GM04504 (cell line): ENCODE measurements around the gene SLC7A4.
"Not testable (repeated sequence)": the region's sequence is repeated elsewhere in the genome, so short reads cannot be mapped to it uniquely, and the experiment has no call there.

ENCODE experiments used
- DNase-seq: peaks from one replicate; pipeline ENCODE4 v3.0.0-alpha.2; 2012; ENCODE audit warnings: low read depth

Gene SLC7A4

DNA sequence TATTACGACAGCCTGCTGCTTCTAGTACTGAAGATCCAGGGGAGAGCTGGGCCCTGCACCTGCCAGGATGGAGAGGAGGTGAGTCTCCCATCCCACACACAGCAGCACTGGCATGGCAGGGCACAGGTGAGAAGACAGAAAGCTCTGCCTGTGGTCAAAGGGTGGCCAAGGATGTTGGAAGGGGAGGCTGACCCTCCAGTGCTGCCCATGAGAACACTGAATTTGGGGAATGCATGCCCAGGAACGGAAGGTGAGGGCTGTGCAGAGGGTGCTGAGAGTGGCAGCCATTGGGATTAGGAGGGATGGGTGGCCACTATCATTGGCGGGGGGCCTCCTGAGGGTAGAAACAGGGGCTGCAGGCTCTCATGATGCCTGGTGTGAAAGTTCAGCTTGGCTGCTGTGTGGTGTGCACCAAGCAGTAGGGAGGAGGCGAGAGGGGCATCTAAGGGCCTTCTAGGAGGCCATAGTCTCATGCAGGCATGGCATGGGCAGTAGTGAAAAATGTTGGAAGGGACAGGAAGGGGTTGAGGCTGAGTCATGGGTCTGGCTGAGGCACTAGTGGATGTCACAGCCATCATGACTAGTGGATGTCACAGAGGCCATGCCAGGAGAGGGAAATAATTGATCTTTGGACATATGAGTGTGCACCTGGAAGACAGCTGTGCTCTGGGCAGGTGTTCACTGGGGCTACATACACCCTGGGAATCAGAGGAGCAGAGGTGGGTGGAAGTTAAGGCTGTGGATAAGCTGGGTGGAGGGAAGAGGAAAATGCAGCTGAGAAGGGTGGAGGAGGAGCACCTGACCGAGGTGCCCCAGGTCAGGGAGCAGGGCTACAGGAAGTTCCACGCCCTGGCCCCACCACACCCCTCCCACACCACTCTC lies 10.9 kb upstream of the SLC7A4 start:
- DNase-seq, result no peak

DNA sequence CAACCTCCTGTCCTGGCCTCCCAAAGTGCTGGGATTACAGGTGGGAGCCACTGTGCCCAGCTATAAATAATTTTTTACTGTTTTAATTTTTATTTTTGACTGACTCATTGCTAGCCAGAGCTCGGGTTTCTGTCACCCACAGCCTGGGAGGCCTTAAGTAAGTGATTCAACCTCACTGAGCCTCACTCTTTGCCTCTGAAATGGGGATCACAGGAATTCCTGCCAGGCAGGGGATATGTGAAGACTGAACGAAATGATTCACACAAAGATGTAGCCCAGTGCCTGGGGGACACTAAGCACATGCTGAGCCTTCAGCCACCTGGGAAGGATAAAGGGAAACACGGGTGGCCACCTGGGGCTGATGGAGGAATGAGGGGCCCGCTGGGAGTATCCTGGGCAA lies 9.6 kb upstream of the SLC7A4 start:
- DNase-seq, result no peak

DNA sequence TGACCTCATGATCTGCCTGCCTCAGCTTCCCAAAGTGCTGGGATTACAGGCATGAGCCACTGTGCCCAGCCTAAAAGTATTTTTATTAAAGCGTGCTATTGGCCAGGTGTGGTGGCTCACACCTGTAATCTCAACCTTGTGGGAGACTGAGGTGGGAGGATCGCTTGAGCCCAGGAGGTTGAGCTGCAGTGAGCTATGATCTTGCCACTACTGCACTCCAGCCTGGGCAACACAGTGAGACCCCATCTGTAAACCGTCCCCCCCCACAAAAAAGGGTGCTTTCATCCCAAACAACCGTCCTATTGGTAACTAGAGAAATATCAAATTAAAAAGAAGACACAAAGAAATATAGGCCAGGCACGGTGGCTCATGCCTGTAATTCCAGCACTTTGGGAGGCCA lies 6.8 kb upstream of the SLC7A4 start:
- not testable (repeated sequence) for DNase-seq

DNA sequence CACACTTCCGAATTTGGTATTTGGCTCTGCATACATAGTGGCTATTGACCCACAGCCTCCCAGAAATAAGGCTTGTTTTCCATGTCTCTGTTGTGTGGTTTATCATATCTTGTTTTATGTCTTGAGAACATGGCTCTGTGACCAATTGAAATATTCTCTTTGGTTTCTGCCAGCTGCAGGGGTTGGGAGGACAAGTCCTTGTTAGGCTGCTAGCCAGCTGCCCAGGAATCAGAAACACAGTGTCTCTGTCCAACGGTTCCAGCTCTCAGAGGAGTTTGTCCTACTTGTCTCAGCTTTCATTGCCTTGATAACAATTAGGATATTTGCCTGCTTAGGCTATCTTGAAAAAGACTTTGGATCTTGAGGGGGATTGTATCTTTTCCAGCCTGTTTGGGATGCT lies 6.0 kb upstream of the SLC7A4 start:
- DNase-seq, result no peak

DNA sequence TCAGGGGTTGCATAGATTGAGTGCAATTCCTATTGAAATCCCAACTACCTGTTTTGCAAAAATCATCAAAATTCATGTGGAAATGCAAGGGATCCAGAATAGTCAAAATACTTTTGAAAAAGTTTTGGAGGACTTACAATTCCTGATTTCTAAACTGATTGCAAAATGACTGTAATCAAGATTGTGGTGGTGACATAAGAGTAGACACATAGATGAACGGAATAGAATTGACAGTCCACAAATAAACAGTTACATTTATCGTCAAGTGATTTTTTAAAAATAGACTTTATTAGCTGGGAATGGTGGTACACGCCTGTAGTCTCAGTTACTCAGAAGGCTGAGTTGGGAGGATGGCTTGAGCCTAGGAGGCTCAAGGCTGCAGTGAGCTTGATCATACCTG lies 2.6 kb upstream of the SLC7A4 start:
- no peak for DNase-seq

DNA sequence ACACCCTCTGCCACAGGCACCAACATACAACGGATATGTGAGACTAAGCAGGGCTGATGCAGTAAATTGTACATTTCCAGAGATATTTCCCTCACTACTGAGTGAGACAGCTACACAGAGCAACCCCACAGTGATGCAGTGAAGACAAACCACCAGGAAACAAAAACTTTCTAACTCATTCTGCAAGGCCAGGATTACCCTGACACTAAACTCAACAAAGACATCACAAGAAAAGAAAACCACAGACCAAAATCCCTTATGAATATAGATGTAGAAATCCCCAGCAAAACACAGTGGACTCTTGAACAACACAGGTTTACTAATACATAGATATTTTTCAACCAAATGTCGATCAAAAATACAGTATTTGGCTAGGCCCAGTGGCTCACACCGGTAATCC lies 1.5 kb upstream of the SLC7A4 start:
- DNase-seq, result no peak

DNA sequence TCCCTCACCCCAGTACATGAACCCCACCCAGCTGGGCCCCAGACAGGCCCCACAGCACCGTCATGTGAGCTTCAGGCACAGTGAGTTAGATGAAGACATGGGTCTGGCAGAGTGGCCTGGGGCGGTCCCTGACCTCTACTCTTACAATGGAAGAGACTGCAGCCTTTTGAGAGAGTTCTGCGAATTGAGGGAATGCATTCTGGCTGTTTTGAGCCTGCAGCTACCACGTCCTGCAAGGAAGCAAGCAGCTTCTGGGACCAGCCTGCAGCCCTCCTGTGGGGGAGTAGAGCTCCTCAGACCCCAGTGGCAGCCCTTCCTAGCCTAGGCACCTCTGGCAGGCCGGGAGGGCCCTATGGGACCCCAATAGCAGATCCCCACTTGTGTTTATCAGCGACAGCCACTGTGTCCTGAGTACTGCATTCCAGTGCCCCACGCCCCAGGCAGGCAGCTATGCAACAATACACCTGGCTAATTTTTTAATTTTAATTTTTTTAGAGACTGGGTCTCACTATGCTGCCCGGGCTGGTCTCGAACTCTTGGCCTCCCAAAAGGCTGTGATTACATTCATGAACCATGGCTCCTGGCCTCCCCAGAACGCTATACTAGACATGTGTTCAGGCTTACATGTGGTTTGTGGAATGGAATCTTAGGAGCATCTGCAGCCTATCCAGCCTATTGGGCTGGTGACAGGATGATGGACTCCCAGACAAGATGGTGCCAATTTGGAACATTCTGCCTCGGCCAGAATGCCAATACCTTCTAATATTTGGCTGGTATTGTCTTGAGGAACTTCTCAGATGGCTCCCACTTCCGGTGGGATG lies 717 bp upstream of the SLC7A4 start:
- DNase-seq, result no peak

DNA sequence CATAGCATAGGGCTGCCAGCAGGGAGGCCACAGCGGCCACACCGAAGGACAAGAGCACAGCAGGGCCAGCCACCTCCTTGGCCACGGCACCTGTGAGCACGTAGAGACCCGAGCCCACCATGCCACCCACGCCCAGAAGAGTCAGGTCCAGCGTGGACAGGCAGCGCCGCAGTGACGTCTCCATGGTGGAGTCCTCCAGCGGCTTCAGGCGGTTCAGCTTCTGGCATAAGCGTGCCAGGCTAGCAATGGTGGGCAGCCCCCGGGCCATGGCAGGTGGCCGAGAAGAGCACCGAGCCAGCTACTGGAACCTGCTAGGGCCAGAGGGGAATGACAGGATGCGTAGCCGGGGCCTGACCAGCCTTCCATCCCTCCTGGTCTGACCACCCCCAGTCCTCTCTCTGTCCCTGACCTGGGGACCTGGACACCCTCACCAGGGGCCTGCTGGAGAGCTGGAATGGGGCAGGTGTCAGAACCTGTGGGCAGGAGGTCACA lies 770 bp downstream of the SLC7A4 start:
- no peak for DNase-seq

DNA sequence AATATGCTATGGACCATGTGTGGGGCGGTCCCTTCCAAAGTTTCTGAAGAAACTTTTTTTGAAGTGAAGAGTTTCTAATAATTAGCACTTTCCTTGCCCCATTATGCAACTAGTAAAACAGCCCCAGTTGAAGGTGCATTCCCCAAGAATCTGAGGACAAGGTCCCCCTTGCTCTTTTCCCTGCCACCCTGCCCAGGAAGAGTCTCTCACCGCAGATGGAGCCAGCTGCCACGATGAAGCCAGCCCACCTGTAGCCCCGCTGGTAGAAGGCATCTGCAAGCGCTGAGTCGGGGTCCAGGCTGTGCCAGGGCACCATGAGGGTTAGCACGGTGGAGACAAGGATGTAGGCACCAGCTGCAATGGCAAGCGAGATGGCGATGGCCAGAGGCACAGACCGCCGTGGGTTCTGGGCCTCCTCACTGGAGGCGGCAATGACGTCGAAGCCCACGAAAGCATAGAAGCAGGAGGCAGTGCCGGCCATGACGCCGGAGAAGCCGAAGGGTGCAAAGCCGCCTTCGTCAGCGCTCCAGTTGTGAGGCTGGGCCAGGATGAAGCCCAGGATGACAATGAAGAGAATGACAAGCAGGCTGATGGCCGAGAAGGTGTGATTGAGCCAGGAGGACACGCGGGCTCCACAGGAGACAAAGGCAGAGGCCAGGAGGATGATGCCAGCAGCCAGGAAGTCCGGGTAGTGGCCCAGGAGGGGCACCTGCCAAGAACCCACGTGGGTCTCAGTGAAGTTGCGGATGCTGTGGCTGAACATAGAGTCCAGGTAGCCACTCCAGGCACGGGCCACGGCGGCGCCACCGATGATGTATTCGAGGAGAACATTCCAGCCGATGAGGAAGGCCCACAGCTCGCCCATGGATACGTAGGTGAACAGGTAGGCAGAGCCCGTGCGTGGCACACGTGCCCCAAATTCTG lies 1.5 kb downstream of the SLC7A4 start:
- no peak for DNase-seq

DNA sequence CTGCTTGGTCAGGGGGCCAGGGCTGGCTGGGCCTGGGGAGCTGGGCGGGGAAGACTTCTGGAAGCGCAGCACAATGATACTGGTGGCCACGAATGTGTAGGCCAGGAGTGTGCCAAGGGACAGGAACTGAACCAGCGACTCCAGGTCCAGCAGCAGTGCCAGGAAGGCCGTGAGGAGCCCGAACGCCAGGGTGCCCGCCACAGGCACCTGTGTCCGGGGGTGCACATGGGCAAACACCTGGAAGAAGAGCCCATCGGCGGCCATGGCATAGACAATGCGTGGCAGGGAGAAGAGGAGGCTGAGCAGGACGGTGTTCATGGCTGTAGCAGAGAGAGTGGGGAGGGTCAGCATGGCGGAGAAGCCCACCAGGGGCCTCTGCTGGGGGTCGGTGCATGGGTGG lies 2.3 kb downstream of the SLC7A4 start:
- DNase-seq, result no peak

DNA sequence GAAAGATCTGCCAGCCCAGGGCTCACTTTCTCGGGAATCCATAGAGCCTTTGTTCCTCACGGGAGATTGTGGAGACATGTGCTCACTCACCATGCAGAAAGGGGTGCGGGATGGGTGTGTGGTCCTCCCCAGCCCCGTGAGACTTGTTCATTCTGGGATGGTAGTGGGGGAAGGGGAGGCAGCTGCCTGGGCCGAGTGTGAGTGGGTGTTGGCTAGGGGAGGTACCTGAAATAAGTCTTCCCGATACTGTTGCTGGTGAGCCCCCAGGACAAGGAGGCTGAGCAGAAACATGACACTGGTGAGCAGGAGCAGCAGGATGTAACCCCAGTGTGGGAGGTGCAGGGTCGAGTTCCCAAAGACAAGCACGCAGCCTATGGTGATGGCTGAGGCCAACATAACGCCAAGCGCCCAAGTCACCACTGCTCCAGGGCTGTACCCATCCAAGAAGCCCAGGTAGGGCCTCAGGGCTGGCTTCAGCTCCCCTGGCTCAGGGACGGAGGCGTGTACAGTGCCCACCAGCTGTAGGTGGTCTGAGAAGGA lies 2.8 kb downstream of the SLC7A4 start:
- DNase-seq, result no peak

DNA sequence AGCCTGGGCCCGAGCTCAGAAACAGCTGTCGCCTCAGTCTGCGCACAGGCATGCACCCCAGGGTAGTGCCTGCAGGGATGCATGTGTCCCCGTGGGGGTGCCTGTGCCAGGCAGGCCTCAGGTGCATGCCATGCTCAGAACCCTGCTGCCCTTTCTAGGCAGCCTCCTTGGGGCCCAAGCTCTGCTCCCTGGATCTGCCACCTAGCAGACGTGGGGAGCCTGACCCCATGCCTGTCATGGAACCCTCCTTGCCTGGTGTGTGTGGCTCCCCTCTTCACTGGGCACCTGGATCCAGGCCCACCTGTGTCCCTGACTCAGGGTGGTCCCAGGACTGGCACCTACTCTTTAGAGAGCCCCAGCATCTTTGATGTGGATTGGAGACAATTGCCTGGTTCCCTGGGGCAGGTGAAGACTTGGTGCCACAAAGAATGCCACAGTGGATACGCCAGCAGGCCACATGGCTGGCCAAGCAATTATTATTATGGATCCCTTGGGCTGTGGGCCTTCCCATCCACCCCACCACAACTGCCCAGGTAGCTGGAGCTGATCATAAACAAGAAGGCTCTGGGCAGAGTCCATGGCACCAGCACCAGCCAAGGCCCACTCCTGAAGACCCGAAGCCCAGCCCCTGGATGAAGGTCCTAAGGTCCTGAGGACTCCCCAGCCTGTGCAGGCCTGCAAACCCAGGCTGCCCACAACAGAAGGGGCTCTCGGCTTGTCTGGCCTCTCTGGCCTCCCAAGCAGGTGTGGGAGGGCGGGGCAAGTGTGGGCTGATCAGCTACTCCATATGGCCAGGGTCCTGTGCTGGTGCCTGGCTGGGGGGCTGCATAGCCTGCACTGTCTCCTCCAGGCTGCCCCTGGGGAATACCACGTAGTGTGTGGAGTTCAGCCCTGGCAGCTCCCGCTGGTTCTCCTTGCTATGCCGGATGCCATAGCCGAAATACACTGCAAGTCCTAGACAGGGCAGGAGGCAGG lies 3.8 kb downstream of the SLC7A4 start:
- DNase-seq, result no peak

DNA sequence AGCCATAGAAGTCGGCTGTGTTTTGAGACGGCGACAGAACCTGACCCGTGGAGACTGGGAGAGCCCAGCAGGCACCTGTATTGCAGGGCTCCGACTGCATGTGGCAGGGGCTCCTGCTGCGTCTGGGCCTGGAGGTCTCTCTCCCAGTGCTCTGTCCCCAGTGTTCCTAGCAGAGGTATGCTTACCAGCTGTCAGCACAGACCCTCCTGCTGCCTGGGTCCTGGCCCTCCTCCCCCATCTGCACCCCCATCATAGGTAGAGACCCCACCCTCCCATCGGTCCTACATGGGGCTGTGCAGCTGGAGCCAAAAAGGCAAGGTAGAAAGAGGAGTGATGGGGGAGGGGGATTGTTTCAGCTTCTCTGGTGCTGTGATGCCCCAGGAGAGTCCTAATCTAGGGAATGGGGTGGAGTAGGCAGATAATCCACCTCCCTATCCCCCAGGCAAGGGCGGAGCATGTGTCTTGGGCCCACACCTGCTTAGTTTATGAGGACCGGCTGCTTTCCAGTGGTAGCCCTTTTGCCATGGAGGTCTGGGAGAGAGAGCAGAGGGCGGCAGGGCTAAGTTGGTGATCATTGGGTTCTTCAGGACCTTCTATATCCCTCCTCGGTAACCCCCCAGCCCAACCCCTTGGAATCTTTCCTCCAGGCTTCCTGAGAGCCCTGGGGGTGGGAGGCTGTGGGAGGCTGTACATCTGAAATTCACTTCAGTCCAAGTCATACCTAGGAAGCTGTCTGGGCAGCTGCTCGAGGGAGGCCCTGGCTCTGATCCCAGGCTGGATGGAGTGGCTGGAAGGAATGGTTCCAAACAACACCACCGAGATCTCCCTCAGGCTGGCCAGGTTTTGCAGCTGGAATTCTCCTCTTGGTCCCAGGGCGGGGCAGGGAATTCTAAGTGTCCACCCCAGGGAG lies 5.3 kb downstream of the SLC7A4 start:
- DNase-seq, result peak; percentile 40

DNA sequence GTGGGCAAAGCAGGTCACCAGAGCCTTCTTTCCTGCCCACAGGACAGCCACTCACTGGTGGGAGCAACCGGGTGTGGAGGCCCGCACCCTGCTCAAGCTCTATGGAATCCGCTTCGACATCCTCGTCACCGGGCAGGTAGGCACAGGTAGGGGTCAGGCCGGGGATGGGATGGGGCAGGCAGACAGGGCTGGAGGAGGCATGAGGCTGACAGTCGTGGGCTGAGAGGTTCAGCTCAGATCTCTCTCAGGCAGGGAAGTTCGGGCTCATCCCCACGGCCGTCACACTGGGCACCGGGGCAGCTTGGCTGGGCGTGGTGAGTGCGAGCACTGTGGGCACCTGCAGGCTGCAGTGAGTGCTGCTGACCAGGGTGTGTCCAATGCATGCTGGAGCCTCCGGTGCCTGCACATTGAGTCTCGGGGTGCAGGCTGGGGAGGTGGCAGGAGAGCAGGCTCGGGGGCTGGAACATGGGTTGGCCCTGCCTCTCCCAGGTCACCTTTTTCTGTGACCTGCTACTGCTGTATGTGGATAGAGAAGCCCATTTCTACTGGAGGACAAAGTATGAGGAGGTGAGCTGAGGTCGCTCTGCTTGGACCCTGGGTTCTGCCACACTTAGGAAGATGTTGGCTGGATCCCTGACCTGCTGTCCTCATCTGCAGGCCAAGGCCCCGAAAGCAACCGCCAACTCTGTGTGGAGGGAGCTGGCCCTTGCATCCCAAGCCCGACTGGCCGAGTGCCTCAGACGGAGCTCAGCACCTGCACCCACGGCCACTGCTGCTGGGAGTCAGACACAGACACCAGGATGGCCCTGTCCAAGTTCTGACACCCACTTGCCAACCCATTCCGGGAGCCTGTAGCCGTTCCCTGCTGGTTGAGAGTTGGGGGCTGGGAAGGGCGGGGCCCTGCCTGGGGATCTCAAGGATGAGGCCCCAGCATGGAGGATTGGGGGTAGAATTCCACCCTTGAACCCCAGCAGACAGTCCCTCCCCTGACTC lies 6.3 kb downstream of the SLC7A4 start:
- no peak for DNase-seq

DNA sequence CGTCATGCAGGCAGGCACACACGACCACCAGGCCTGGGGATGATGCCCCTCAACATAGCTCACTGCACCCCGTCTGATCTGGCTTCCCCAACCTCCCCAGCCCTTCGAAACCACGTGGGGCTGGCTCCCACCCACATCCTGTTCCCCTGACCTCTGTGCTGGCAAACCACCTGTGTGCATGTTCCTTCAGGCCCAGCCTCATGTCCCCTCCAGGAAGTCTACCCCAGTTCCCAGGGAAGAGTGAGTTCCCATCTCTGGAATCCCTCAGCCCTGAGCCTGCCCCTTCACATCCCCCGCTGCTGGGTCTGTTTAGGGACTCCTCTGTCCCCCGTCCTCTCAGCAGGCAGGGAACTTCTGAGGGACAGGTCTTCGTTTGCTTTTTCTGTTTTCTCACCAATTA lies 7.1 kb downstream of the SLC7A4 start:
- DNase-seq, result no peak

DNA sequence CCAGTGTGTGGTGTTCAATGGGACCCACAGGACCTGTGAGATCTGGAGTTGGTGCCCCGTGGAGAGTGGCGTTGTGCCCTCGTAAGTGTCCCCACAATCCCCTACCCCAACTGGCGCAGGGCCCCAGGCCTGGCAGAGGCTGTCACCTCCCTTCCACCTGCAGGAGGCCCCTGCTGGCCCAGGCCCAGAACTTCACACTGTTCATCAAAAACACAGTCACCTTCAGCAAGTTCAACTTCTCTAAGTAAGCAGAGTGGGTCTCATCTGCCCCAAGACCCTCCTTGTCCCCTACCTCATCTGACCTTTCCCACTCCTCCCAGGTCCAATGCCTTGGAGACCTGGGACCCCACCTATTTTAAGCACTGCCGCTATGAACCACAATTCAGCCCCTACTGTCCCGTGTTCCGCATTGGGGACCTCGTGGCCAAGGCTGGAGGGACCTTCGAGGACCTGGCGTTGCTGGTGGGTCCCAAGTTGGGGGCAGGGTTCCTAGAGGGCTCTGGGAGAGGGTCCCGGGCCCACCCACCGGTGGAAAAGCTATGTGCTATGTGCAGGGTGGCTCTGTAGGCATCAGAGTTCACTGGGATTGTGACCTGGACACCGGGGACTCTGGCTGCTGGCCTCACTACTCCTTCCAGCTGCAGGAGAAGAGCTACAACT lies 9.3 kb downstream of the SLC7A4 start:
- no peak for DNase-seq

DNA sequence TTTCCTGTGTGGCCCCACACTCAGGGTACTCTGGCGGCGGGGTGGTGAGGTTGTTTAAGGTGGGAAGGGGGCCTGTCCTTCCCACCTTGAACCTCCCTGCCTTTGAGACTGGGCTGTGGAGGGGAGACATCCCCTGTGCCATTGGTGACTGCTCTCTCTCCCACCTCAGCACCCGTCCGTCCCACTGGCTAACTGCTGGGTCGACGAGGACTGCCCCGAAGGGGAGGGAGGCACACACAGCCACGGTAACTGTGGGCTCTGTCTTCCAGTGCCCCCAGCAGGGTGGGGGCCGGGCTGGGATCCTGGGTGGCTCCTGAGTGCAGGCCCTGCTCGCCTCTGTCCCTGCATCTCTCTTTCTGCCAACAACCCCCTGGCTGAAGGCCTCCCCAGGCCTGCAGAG lies 9.9 kb downstream of the SLC7A4 start:
- no peak for DNase-seq
